ENCODE results near the gene AKAP11. TPM values are rescaled to one million over a fixed set of nuclear protein-coding genes. Genes with fewer than 3 reads are reported as not detected.

The AKAP11 gene
- total RNA-seq, 2 experiments from 2014 or later: 18.0 to 18.4 TPM

DNA sequence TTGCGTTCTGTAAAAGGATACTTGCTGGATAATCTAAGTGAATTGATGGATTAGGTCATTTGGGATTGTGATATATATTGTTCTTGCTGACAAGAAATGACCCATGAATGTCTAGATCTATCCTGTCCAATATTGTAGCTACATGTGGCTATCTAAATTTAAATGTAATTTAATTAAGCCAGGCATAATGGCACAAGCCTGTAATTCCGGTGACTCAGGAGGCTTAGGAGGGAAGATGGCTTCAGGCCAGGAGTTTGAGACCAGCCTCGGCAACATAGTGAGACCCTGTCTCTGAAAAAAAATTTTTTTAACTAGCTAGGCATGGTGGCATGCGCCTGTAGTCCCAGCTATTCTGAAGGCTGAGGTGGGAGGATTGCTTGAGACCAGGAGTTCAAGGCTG, 39.3 kb upstream of the AKAP11 start:
- Mint-ChIP-seq H3K9me3 (no peaks in the 10 kb centered on the region), H3K4me3 (no peak overlapping the region), H3K27ac (no peak overlapping the region), H3K4me1 (ENCODE audit: low read depth) (no peaks in the 10 kb centered on the region), H3K27me3 (no peaks in the 10 kb centered on the region), H3K36me3 (ENCODE audit: low read depth) (peaks cover 15% of the 10 kb centered on the region)
- intact Hi-C loops (cut with DNase I, micrococcal nuclease): no loop called here
- POLR2A ChIA-PET: no interaction called here
- DNase-seq (no peak), ATAC-seq (ENCODE audit: poor library complexity) (no peak)
- H3K36me3 ChIP-seq (ENCODE audit: insufficient read depth, low read length): peaks cover 6% of the 10 kb centered on the region
- H3K27ac ChIP-seq (ENCODE audit: low read depth in 1 of 2, low read length in 2 of 2): no peak overlapping the region
- CTCF ChIA-PET: no interaction called here
- no peaks in the 10 kb centered on the region for H3K9me3 ChIP-seq (ENCODE audit: control insufficient read depth in 1 of 2, insufficient read depth in 1 of 2, low read length in 2 of 2)
- H3K4me1 ChIP-seq (ENCODE audit: insufficient read depth, low read length): no peaks in the 10 kb centered on the region
- H3K27me3 ChIP-seq (ENCODE audit: control insufficient read depth in 1 of 2, insufficient read depth in 2 of 2, low read length in 2 of 2): no peaks in the 10 kb centered on the region
- no peak overlapping the region for H3K4me3 ChIP-seq (ENCODE audit: low read length)
- TF ChIP-seq, protein P1, sequence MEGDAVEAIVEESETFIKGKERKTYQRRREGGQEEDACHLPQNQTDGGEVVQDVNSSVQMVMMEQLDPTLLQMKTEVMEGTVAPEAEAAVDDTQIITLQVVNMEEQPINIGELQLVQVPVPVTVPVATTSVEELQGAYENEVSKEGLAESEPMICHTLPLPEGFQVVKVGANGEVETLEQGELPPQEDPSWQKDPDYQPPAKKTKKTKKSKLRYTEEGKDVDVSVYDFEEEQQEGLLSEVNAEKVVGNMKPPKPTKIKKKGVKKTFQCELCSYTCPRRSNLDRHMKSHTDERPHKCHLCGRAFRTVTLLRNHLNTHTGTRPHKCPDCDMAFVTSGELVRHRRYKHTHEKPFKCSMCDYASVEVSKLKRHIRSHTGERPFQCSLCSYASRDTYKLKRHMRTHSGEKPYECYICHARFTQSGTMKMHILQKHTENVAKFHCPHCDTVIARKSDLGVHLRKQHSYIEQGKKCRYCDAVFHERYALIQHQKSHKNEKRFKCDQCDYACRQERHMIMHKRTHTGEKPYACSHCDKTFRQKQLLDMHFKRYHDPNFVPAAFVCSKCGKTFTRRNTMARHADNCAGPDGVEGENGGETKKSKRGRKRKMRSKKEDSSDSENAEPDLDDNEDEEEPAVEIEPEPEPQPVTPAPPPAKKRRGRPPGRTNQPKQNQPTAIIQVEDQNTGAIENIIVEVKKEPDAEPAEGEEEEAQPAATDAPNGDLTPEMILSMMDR (IDR thresholded peaks at IDR 0.05): no peak

DNA sequence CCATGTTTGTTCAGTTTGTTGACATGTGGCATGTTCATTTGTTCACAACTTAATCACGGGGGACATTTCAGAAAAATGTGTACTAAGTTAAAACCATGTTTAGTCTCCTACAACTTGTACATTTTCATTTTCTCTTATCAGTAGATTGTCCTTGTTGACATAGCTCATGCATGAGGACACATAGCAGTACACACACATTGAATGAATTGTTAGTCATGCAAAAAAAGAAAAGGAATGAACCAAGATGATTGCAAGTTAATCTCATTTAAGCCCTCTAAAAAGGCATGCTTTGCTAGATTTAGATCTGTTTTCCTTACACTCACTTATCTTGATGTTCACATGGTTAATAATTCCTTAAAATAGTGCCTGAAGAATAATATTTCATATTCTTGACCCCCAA, 38.2 kb upstream of the AKAP11 start:
- Histone ChIP-seq H3K27ac (ENCODE audit: low read depth in 1 of 2, low read length in 2 of 2) (no peak overlapping the region), H3K4me1 (ENCODE audit: insufficient read depth, low read length) (no peaks in the 10 kb centered on the region), H3K36me3 (ENCODE audit: insufficient read depth, low read length) (peaks cover 6% of the 10 kb centered on the region), H3K9me3 (ENCODE audit: control insufficient read depth in 1 of 2, insufficient read depth in 1 of 2, low read length in 2 of 2) (no peaks in the 10 kb centered on the region), H3K4me3 (ENCODE audit: low read length) (no peak overlapping the region), H3K27me3 (ENCODE audit: control insufficient read depth in 1 of 2, insufficient read depth in 2 of 2, low read length in 2 of 2) (no peaks in the 10 kb centered on the region)
- TF ChIP-seq, protein P1 (IDR thresholded peaks at IDR 0.05): no peak
- intact Hi-C loops (cut with DNase I, micrococcal nuclease): no loop called here
- POLR2A ChIA-PET: no interaction called here
- H3K9me3 Mint-ChIP-seq: no peaks in the 10 kb centered on the region
- DNase-seq (no peak), ATAC-seq (ENCODE audit: poor library complexity) (no peak)
- H3K27ac Mint-ChIP-seq: no peak overlapping the region
- H3K4me3 Mint-ChIP-seq: no peak overlapping the region
- CTCF ChIA-PET: no interaction called here
- no peaks in the 10 kb centered on the region for H3K4me1 Mint-ChIP-seq (ENCODE audit: low read depth)
- H3K27me3 Mint-ChIP-seq: no peaks in the 10 kb centered on the region
- H3K36me3 Mint-ChIP-seq (ENCODE audit: low read depth): peaks cover 9% of the 10 kb centered on the region

DNA sequence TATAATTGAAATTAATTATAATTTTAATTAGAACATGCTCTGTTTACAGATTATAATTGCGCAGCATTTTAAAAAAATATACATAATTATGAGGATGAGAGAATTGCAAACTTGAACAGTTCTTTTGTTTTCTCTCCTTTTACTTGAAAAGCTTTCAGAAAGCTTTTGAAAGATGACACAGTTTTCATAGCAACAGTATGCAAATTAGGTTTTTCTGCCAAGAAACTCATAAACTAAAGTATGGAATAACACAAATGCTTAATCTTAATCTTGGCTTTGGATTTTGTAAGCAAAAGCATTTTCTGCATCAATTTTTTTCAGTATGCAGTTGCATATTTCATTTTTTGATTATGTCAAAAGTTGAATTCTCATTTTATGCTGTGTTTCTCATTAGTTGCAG, 32.8 kb upstream of the AKAP11 start:
- no peak overlapping the region for H3K4me3 Mint-ChIP-seq
- ATAC-seq (ENCODE audit: poor library complexity) (no peak), DNase-seq (no peak)
- Histone ChIP-seq H3K4me3 (ENCODE audit: low read length) (no peak overlapping the region), H3K4me1 (ENCODE audit: insufficient read depth, low read length) (no peaks in the 10 kb centered on the region), H3K36me3 (ENCODE audit: insufficient read depth, low read length) (no peaks in the 10 kb centered on the region), H3K27ac (ENCODE audit: low read depth in 1 of 2, low read length in 2 of 2) (no peak overlapping the region), H3K27me3 (ENCODE audit: control insufficient read depth in 1 of 2, insufficient read depth in 2 of 2, low read length in 2 of 2) (no peaks in the 10 kb centered on the region), H3K9me3 (ENCODE audit: control insufficient read depth in 1 of 2, insufficient read depth in 1 of 2, low read length in 2 of 2) (no peaks in the 10 kb centered on the region)
- no peaks in the 10 kb centered on the region for H3K27me3 Mint-ChIP-seq
- CTCF ChIA-PET: interaction anchor here (0.5 kb wide), 1 partner anchor 289 kb away, joined by 4 read pairs; no protein-coding TSS in a partner anchor
- H3K36me3 Mint-ChIP-seq (ENCODE audit: low read depth): no peaks in the 10 kb centered on the region
- no peaks in the 10 kb centered on the region for H3K9me3 Mint-ChIP-seq
- TF ChIP-seq, protein P1 (IDR thresholded peaks at IDR 0.05): no peak
- POLR2A ChIA-PET: no interaction called here
- H3K27ac Mint-ChIP-seq: no peak overlapping the region
- intact Hi-C loops (cut with DNase I, micrococcal nuclease): no loop called here
- no peaks in the 10 kb centered on the region for H3K4me1 Mint-ChIP-seq (ENCODE audit: low read depth)

Measured in CD4-positive, alpha-beta T cell (primary cell).